IPS-NIHi7 (cell line): ENCODE data around the gene LRRC3.
A peak's percentile ranks its signal among the peaks of the same experiment; 100 is the strongest.

Experiments used
- DNase-seq: peaks from one replicate; pipeline ENCODE4 v3.0.0; 2012; ENCODE audit warnings: mixed read lengths; ENCODE audit errors: extremely low spot score

The LRRC3 gene

DNA sequence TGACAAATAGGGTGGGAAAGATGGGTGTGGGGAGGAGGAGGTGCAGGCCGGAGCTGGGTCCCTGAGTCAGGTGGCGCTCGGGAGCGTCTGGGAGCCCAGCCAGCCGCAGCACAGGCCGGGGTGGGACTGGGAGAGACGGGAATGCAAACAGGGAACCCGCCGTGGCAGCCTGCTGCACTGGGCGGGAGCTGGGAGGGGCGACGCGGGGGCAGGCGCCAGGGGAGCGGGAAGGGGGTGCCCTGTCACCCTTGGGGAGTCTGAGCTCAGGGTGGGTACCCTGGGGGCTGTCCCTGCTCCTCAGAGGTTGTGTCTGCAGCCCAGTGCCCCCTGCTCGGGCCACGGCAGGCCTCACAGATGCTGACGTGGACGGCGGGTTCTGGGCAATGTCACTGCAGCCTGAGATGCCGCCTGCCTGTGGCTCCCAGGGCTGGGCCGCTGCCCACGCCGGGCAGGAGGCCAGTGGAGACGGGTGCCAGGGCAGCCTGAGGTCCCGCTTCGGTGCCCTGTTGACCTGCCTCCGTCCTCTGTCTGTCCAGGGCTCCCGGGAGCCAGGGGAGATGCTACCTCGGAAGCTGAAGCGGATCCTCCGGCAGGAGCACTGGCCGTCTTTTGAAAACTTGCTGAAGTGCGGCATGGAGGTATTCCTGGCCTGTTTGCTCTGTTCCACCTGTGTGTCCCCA, 16.6 kb upstream of the LRRC3 start:
- DNase-seq, result no peak

- DNase-seq, result no peak
These were observed 16.1 kb upstream of the LRRC3 start for GRCh38 chr21:44439211-44439600.

DNA sequence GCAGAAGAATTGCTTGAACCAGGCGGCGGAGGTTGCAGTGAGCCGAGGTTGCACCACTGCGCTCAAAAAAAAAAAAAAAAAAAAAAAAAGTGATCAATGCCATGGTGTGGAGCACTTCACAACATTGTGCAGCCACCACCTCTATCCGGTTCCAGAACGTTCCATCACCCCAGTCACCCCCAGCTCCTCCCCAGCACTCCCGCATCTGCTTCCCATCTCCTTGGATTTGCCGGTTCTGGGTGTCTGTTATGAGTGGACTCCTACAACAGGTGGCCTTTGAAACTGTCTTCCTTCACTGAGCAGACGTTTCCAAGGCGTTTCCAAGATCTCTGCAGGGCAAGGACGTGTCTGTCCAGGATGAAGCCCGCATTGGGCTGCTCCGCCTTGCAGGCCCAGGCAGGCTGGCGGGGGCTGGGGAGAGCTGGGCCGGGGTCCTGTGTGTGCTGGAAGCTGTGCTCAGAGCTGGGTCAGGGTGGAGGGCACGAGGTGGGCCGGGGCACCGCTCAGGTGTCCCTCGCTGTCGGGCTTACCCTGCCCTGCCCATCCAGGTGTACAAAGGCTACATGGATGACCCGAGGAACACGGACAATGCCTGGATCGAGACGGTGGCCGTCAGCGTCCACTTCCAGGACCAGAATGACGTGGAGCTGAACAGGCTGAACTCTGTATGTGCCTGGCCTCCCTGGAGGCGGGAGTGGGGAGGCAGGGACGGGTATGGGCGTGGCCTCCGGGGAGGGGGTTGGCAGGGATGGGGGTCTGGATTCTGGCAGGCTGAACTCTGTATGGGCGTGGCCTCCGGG, 14.9 kb upstream of the LRRC3 start:
- no peak for DNase-seq

DNA sequence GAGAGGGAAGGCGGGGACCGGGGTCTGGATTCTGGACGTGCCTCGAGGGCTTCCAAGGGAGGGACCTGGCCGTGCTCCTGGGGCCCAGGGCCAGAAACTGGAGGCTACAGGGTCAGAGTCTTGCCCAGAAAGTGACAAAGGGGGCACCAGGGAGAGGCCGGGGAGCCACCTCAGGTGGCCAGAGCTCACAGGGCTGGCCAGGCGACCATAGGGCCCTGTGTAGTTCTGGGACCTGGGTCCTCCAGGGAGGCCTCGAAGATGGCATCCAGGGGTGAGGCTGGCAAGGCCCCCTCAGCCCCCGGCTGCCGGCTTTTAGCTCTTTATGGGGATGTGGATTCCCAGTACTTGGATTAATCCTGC, 14.3 kb upstream of the LRRC3 start:
- no peak for DNase-seq

DNA sequence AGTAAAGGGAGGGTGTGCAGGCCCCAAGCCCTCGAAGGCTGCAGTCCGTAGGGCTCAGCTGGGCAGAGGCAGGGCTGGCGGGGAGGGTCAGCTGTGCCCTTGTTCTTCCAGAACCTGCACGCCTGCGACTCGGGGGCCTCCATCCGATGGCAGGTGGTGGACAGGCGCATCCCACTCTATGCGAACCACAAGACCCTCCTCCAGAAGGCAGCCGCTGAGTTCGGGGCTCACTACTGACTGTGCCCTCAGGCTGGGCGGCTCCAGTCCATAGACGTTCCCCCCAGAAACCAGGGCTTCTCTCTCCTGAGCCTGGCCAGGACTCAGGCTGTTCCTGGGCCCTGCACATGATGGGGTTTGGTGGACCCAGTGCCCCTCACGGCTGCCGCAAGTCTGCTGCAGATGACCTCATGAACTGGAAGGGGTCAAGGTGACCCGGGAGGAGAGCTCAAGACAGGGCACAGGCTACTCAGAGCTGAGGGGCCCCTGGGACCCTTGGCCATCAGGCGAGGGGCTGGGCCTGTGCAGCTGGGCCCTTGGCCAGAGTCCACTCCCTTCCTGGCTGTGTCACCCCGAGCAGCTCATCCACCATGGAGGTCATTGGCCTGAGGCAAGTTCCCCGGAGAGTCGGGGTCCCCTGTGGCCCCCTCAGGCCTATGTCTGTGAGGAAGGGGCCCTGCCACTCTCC, 13.6 kb upstream of the LRRC3 start:
- DNase-seq, result no peak

DNA sequence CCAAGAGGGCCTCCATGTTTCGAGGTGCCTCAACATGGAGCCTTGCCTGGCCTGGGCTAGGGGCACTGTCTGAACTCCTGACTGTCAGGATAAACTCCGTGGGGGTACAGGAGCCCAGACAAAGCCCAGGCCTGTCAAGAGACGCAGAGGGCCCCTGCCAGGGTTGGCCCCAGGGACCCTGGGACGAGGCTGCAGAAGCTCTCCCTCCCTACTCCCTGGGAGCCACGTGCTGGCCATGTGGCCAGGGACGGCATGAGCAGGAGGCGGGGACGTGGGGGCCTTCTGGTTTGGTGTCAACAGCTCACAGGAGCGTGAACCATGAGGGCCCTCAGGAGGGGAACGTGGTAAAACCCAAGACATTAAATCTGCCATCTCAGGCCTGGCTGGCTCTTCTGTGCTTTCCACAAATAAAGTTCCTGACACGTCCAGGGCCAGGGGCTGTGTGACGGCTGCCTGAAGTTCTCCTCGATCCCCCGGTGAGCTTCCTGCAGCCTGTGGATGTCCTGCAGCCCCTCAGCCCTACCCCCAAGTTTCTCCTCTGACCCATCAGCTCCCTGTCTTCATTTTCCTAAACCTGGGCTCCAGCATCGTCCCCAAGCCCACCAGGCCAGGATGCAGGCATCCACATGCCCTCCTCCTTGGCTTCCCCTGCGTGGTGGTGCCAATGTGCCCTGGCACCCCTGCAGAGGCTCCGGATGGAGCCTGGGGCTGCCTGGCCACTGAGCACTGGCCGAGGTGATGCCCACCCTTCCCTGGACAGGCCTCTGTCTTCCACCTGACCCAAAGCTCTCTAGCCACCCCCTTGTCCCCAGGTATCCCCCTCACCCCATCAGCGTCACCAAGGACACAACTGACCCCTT, 12.8 kb upstream of the LRRC3 start:
- no peak for DNase-seq

- DNase-seq, result no peak
These were observed 11.9 kb upstream of the LRRC3 start for GRCh38 chr21:44443291-44443890.

DNA sequence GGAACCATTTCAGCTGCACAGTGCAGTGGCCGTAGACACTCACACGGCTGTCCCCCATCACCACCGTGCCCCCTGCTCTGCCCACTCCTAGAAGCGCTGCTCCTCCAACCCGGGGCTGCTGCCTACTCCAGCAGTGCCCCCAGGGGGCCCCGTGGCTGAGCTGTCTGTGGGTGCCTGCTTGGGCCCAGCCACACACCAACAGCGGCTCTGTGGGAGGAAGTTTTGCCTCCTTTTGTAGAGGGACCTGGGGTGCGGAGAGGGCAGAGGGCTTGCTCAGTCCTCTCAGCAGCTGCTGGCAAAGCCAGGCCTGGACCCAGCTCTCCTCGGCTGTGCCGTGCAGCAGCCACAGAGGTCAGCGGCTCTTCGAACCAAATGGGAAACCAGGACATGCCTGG, 11.4 kb upstream of the LRRC3 start:
- DNase-seq, result no peak

GRCh38 chr21:44444286-44444931, 10.9 kb upstream of the LRRC3 start:
- DNase-seq, result peak; percentile 82

DNA sequence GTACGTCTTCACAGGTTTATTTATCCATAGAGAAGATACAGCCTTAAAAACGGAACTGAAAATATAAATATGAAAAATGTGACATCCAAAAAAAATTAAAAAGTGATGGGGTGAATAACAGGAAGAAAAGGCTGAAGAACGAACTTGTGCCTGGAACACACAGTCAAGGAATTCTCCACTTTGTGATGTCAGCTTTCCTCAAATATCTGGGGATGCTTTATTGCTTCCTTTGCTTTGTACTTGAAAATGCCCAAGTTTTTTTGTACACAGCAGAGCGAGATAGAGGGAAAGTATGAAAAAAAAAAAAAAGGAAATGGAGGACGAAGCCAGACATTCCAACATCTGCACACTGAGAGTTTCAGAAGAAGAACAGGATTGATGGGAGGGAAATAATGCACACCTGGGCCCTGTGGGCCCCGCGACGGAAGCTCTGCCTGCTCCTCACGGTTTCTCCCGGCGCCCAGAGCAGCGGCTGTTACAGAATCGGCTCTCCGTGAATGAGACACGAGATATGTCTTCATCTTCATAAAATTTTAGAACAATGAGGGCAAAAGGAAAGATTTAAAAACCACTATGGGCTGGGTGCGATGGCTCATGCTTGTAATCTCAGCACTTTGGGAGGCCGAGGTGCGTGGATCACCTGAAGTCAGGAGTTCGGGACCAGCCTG, 10.0 kb upstream of the LRRC3 start:
- DNase-seq, result no peak

GRCh38 chr21:44448651-44449131, 6.6 kb upstream of the LRRC3 start:
- DNase-seq, result no peak

DNA sequence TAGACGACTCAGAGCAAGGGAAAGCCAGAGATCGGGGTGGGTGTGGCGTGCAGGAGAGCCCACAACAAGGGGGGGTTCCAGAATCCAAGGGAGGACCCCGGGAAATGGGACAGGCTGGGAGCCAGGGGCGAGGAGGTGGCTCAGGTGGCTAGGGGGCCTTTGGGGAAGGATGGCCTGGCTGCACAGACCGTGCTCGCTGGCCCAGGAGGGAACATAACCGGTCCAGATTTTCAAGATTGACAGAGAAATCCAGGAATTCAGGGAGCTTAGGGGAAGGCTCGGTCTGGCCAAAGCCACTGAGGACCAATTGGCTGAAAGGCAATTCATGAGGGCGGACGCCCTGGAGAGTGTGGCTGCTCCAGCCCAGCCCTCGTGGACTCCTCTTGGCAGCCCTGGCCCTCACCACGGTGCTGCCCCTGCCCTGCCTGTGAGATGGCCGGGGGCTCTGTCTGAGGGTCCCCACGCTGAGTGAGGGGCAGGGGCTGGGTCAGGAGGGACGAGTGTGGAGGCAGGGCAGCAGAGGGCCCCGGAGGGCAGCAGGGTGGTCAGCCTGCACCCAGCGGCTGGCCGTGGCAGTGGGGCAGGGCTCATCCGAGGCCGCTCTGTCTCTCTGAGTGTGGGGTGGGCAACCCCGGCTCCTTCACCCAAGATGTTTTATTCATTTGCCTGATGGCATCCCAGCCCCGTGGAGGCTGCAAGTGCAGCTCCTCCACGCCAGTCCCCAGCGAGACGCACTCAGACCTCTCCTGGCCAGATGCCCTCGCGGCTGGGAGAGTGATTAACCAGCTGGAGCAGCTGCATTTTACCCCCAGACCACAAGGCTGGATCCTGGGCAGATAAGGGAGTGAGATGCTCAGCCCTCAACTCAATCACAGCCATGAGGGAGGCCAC, 5.6 kb upstream of the LRRC3 start:
- DNase-seq, result no peak

- DNase-seq, result no peak
These were observed 4.9 kb upstream of the LRRC3 start for GRCh38 chr21:44450402-44450801.

- DNase-seq, result no peak
These were observed 4.3 kb upstream of the LRRC3 start for GRCh38 chr21:44450999-44451398.

DNA sequence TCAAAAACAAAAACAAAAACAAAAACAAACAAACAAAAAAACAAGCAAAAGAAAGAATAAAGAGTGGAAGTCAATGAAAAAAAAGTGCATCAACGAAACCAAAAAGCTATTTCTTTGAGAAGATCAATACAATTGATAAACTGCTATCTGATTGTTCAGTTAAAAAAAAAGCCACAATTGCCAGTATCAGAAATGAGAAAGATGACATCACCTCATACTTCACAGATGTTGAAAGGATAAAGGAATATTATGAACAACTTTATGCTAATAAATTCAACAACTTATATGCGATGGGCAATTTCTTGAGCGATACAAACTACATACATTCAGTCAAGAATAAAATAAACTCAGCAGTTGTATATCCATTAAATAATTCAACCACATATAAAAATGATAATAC, 2.2 kb upstream of the LRRC3 start:
- no peak for DNase-seq

DNA sequence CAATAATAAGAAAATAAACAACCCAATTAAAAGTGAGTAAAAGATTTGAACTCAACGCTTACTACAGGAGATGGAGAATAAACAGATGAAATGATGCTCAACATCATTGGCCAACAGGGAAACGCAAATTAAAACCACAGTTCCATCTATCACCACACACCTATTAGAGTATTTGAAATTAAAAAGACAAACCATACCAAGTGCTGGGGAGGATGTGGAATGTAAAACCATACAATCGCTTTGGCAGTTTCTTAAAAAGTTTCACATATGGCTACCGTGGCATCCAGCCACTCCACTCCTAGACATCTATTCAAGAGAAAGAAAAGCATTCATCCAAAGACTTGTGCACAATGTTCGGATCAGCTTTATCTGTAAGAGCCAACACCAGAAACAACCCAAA, 1.3 kb upstream of the LRRC3 start:
- no peak for DNase-seq

DNA sequence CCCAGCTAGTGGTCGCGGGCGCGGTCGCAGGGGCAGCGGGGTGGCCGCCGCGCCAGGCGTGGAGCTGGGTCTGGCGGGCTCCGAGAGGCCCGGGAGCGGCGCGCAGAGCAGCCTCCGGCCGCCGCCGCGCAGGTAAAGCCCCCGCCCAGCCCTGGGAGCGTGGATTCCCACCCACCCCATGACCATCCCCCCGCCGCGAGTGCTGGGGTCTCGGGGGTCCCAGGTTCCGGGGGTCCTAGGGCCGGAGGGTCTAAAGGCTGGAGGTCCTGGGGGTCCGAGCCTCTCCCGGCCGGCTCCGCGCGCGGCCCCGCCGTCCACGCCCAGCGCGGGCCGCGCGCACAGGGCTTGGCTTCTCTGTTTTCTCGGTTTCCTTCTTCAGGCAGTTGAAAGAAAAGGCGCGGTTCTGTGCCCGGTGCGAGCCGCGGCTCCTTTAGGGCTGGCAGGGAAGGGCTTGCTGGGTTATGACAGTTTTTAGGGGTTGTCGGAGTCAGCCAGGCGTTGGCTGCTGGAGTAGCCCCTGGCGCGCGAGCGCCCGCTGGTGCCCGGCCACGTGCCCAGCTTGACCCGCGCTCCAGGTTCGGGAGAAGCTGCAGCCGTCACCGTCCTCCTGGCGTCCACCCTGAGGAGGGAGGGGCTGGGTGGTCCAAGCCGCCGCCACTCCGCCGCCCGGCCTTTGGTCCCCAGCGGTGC, 359 bp downstream of the LRRC3 start:
- peak; percentile 61 for DNase-seq

DNA sequence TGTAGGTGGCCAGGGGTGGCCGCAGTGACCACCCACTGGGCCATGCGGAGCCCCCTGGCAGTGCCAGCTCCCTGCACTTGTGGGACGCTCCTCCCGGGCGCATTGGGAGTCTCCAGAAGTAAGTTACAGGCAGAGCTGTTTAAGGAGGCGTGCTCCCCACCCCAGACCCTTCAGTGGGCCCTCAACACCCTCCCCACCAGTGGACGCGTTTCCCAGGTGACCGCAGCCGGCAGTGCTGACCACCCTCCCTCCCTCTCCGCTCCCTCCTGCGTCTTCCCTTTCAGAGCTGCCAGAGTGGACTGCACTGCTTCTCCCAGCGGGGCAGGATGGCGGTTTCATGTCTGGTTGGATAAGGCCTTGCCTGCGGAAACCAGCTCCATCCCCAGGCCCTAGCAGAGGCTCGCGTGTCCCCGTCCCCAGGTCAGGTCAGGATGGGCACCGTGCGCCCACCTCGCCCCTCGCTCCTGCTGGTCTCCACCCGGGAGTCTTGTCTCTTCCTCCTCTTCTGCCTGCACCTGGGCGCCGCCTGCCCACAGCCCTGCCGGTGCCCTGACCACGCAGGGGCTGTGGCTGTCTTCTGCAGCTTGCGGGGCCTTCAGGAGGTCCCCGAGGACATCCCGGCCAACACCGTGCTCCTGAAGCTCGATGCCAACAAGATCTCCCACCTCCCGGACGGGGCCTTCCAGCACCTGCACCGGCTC, 1.1 kb downstream of the LRRC3 start:
- DNase-seq, result no peak
